ENCODE measurements around the gene COBLL1. TPM values are rescaled to one million over a fixed set of nuclear protein-coding genes. Genes with fewer than 3 reads are reported as not detected.
A peak's percentile ranks its signal among the peaks of the same experiment; 100 is the strongest.

COBLL1 gene
- total and polyA plus RNA-seq, 4 donors: 16.3 to 114 (median 36.4) TPM

- Histone ChIP-seq H3K4me3 (ENCODE audit: low read depth in 1 of 3, low read length in 3 of 3) (peak overlapping the region in 1 of 3 donors; percentile 32), H3K27me3 (ENCODE audit: control insufficient read depth in 4 of 4, insufficient read depth in 4 of 4, low read length in 3 of 4) (no peaks in the 10 kb centered on the region), H3K4me1 (ENCODE audit: control insufficient read depth in 4 of 4, insufficient read depth in 4 of 4, low read length in 3 of 4) (peaks cover 1 to 33% (median 12%) of the 10 kb centered on the region in 4 donors), H3K27ac (ENCODE audit: low read depth in 1 of 2, low read length in 2 of 2) (peak overlapping the region; percentile 46 to 84), H3K9ac (ENCODE audit: low read depth in 1 of 2, low read length in 2 of 2) (peak overlapping the region in 1 of 2 donors; percentile 79), H3K9me3 (ENCODE audit: control insufficient read depth in 4 of 4, low read length in 3 of 4) (no peaks in the 10 kb centered on the region), H3K36me3 (ENCODE audit: control insufficient read depth in 4 of 4, insufficient read depth in 3 of 4, low read depth in 1 of 4, low read length in 3 of 4) (no peaks in the 10 kb centered on the region)
- TF ChIP-seq ZBTB33 (IDR thresholded peaks at IDR 0.05): peak; percentile 21
- peak; percentile 38 for TF ChIP-seq MAX (IDR thresholded peaks at IDR 0.05)
- peak in 1 of 2 donors; percentile 39 for TF ChIP-seq EGR1 (IDR thresholded peaks at IDR 0.05; ENCODE audit: low read depth in 2 of 2)
- TF ChIP-seq NR2F2 (IDR thresholded peaks at IDR 0.05): no peak
- TF ChIP-seq GABPA (IDR thresholded peaks at IDR 0.05 in 1 of 2, conservative IDR thresholded peaks at IDR 0.05 in 1 of 2): no peak
- TF ChIP-seq FOXA1 (IDR thresholded peaks at IDR 0.05): peak; percentile 55
- no peak for TF ChIP-seq CTCF (IDR thresholded peaks at IDR 0.05; ENCODE audit: low read depth, low read length, missing input control)
- TF ChIP-seq YY1 (IDR thresholded peaks at IDR 0.05): peak; percentile 67
- TF ChIP-seq FOXA2 (IDR thresholded peaks at IDR 0.05): peak; percentile 77
- TF ChIP-seq REST (IDR thresholded peaks at IDR 0.05): no peak
- no peak for TF ChIP-seq ATF3 (IDR thresholded peaks at IDR 0.05)
- peak in 1 of 2 donors; percentile 10 for TF ChIP-seq RAD21 (IDR thresholded peaks at IDR 0.05)
- TF ChIP-seq HNF4G (IDR thresholded peaks at IDR 0.05): no peak
- peak in 1 of 2 donors; percentile 52 for TF ChIP-seq RXRA (IDR thresholded peaks at IDR 0.05)
- TF ChIP-seq HNF4A (conservative IDR thresholded peaks at IDR 0.05): peak; percentile 45 to 65
- no peak for TF ChIP-seq TAF1 (conservative IDR thresholded peaks at IDR 0.05)
- peak; percentile 17 for TF ChIP-seq SP1 (IDR thresholded peaks at IDR 0.05)
- peak in 1 of 2 donors; percentile 43 for TF ChIP-seq JUND (IDR thresholded peaks at IDR 0.05)
- WGBS: 18% methylated on average over 1 of the region's 1 CpG
- no peak for DNase-seq (ENCODE audit: low spot score)
Measured at GRCh38 chr2:164802095-164802707, 39.4 kb downstream of the COBLL1 start.
